ENCODE results near the gene FETUB.

DNA sequence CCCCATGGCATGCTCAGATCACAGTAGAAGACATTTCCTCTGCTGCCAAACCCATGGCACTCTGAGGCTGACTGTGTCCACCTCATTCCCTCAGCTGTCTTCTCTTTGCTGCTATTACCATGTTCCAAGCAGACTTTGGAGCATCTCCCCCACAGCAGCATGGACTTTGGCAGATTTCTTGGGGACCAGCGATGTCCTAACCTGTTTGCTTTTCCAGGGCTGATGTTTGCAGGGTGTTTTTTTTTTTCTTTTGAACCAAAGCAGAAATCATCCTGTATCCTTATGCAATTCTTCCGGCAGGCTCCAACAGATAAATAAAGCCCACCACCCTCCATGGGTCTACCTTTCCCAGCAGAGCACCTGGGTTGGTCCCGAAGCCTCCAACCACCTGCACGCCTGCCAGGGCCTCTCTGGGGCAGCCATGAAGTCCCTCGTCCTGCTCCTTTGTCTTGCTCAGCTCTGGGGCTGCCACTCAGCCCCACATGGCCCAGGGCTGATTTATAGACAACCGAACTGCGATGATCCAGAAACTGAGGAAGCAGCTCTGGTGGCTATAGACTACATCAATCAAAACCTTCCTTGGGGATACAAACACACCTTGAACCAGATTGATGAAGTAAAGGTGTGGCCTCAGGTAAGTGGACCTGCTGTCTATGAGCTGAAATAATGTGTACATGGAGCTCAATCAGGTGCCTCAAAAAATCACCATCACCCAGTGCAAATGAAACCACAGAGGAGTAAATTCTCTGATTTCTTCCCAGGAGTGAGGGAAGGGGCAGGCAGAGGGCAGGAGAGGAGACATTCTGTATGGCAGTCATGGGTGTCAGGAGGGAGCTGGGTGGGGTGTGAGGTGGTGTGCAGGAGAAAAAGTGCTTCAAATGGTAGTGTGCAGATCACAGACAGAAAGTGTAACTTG, 27.2 kb upstream of the FETUB start, which contains the start of gene AHSG:
- TF ChIP-seq, protein P1, sequence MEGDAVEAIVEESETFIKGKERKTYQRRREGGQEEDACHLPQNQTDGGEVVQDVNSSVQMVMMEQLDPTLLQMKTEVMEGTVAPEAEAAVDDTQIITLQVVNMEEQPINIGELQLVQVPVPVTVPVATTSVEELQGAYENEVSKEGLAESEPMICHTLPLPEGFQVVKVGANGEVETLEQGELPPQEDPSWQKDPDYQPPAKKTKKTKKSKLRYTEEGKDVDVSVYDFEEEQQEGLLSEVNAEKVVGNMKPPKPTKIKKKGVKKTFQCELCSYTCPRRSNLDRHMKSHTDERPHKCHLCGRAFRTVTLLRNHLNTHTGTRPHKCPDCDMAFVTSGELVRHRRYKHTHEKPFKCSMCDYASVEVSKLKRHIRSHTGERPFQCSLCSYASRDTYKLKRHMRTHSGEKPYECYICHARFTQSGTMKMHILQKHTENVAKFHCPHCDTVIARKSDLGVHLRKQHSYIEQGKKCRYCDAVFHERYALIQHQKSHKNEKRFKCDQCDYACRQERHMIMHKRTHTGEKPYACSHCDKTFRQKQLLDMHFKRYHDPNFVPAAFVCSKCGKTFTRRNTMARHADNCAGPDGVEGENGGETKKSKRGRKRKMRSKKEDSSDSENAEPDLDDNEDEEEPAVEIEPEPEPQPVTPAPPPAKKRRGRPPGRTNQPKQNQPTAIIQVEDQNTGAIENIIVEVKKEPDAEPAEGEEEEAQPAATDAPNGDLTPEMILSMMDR (conservative IDR thresholded peaks at IDR 0.05), result no peak
- no peak for TF ChIP-seq ZFX (IDR thresholded peaks at IDR 0.05)

Measured in C4-2B (cell line).